ENCODE results near the gene UBAP1L. TPM values are rescaled to one million over a fixed set of nuclear protein-coding genes. Genes with fewer than 3 reads are reported as not detected.
"Not testable (repeated sequence)": the region's sequence is repeated elsewhere in the genome, so short reads cannot be mapped to it uniquely, and the experiment has no call there.

Gene UBAP1L
- total RNA-seq, 2 experiments from 2014 or later: 7.2 TPM

- no peaks in the 10 kb centered on the region for H3K4me1 Mint-ChIP-seq (ENCODE audit: low read depth)
- Histone ChIP-seq H3K36me3 (ENCODE audit: insufficient read depth, low read length) (peaks cover 23% of the 10 kb centered on the region), H3K9me3 (ENCODE audit: control insufficient read depth in 1 of 2, insufficient read depth in 1 of 2, low read length in 2 of 2) (no peaks in the 10 kb centered on the region), H3K27ac (ENCODE audit: low read depth in 1 of 2, low read length in 2 of 2) (no peak overlapping the region), H3K27me3 (ENCODE audit: control insufficient read depth in 1 of 2, insufficient read depth in 2 of 2, low read length in 2 of 2) (no peaks in the 10 kb centered on the region), H3K4me1 (ENCODE audit: insufficient read depth, low read length) (no peaks in the 10 kb centered on the region), H3K4me3 (ENCODE audit: low read length) (no peak overlapping the region)
- peaks cover 39% of the 10 kb centered on the region for H3K36me3 Mint-ChIP-seq (ENCODE audit: low read depth)
- no peak for TF ChIP-seq CTCF (IDR thresholded peaks at IDR 0.05)
- CTCF ChIA-PET: no interaction called here
- H3K27ac Mint-ChIP-seq: no peak overlapping the region
- intact Hi-C loops (cut with DNase I, micrococcal nuclease): no loop called here
- POLR2A ChIA-PET: no interaction called here
- H3K27me3 Mint-ChIP-seq: no peaks in the 10 kb centered on the region
- DNase-seq: no peak
- ATAC-seq (ENCODE audit: poor library complexity): no peak
- H3K4me3 Mint-ChIP-seq: no peak overlapping the region
- H3K9me3 Mint-ChIP-seq: no peaks in the 10 kb centered on the region
Measured at GRCh38 chr15:65146438-65146837, 31.4 kb upstream of the UBAP1L start.

GRCh38 chr15:65138631-65139030 is 23.6 kb upstream of the UBAP1L start:
- H3K9me3 Mint-ChIP-seq; H3K4me1 ChIP-seq (ENCODE audit: insufficient read depth, low read length); H3K27me3 Mint-ChIP-seq; CTCF ChIA-PET; H3K4me3 ChIP-seq (ENCODE audit: low read length); H3K4me1 Mint-ChIP-seq (ENCODE audit: low read depth); H3K27ac Mint-ChIP-seq; H3K36me3 ChIP-seq (ENCODE audit: insufficient read depth, low read length); H3K27me3 ChIP-seq (ENCODE audit: control insufficient read depth in 1 of 2, insufficient read depth in 2 of 2, low read length in 2 of 2); intact Hi-C loops (cut with DNase I, micrococcal nuclease); H3K4me3 Mint-ChIP-seq; H3K9me3 ChIP-seq (ENCODE audit: control insufficient read depth in 1 of 2, insufficient read depth in 1 of 2, low read length in 2 of 2); POLR2A ChIA-PET; DNase-seq; H3K36me3 Mint-ChIP-seq (ENCODE audit: low read depth); ATAC-seq (ENCODE audit: poor library complexity); H3K27ac ChIP-seq (ENCODE audit: low read depth in 1 of 2, low read length in 2 of 2): not testable (repeated sequence)

- intact Hi-C loops (cut with DNase I, micrococcal nuclease); H3K27ac Mint-ChIP-seq; H3K9me3 Mint-ChIP-seq: not testable (repeated sequence)
Measured at GRCh38 chr15:65137893-65138292, 22.9 kb upstream of the UBAP1L start.

GRCh38 chr15:65137089-65137488 is 22.1 kb upstream of the UBAP1L start:
- CTCF ChIA-PET: not testable (repeated sequence)

More at GRCh38 chr15:65137893-65138292, 22.9 kb upstream of the UBAP1L start:
- POLR2A ChIA-PET; ATAC-seq (ENCODE audit: poor library complexity); H3K4me1 ChIP-seq (ENCODE audit: insufficient read depth, low read length); CTCF ChIA-PET; DNase-seq; H3K27me3 ChIP-seq (ENCODE audit: control insufficient read depth in 1 of 2, insufficient read depth in 2 of 2, low read length in 2 of 2); H3K9me3 ChIP-seq (ENCODE audit: control insufficient read depth in 1 of 2, insufficient read depth in 1 of 2, low read length in 2 of 2); H3K27ac ChIP-seq (ENCODE audit: low read depth in 1 of 2, low read length in 2 of 2); H3K27me3 Mint-ChIP-seq; H3K36me3 ChIP-seq (ENCODE audit: insufficient read depth, low read length); H3K4me3 Mint-ChIP-seq; H3K4me3 ChIP-seq (ENCODE audit: low read length); H3K4me1 Mint-ChIP-seq (ENCODE audit: low read depth); H3K36me3 Mint-ChIP-seq (ENCODE audit: low read depth): not testable (repeated sequence)

More at GRCh38 chr15:65137089-65137488, 22.1 kb upstream of the UBAP1L start:
- H3K27ac Mint-ChIP-seq; H3K27me3 Mint-ChIP-seq; H3K27me3 ChIP-seq (ENCODE audit: control insufficient read depth in 1 of 2, insufficient read depth in 2 of 2, low read length in 2 of 2); DNase-seq; H3K36me3 Mint-ChIP-seq (ENCODE audit: low read depth); H3K36me3 ChIP-seq (ENCODE audit: insufficient read depth, low read length); H3K9me3 Mint-ChIP-seq; H3K4me1 Mint-ChIP-seq (ENCODE audit: low read depth); POLR2A ChIA-PET; H3K9me3 ChIP-seq (ENCODE audit: control insufficient read depth in 1 of 2, insufficient read depth in 1 of 2, low read length in 2 of 2); H3K27ac ChIP-seq (ENCODE audit: low read depth in 1 of 2, low read length in 2 of 2); intact Hi-C loops (cut with DNase I, micrococcal nuclease); H3K4me3 Mint-ChIP-seq; ATAC-seq (ENCODE audit: poor library complexity); H3K4me3 ChIP-seq (ENCODE audit: low read length): not testable (repeated sequence)
- peaks cover 14% of the 10 kb centered on the region for H3K4me1 ChIP-seq (ENCODE audit: insufficient read depth, low read length)
